Measurements from ENCODE around the gene CDH12.
"Not testable (repeated sequence)": the region's sequence is repeated elsewhere in the genome, so short reads cannot be mapped to it uniquely, and the experiment has no call there.

The CDH12 gene

GRCh38 chr5:22051881-22052280 lies 801.3 kb downstream of the CDH12 start:
- DNase-seq (ENCODE audit: low read depth in 1 of 2, low spot score in 1 of 2) = no peak

GRCh38 chr5:22050931-22051330 lies 802.2 kb downstream of the CDH12 start:
- DNase-seq (ENCODE audit: low read depth in 1 of 2, low spot score in 1 of 2) = no peak

- DNase-seq (ENCODE audit: low read depth in 1 of 2, low spot score in 1 of 2) = no peak
These were observed 808.9 kb downstream of the CDH12 start for GRCh38 chr5:22044229-22044628.

GRCh38 chr5:22036061-22036460 lies 817.1 kb downstream of the CDH12 start:
- no peak for DNase-seq (ENCODE audit: low read depth in 1 of 2, low spot score in 1 of 2)

GRCh38 chr5:22033066-22033465 lies 820.1 kb downstream of the CDH12 start:
- DNase-seq (ENCODE audit: low read depth in 1 of 2, low spot score in 1 of 2) = no peak

- no peak for DNase-seq (ENCODE audit: low read depth in 1 of 2, low spot score in 1 of 2)
These were observed 829.4 kb downstream of the CDH12 start for GRCh38 chr5:22023784-22024183.

GRCh38 chr5:22012893-22013292 lies 840.3 kb downstream of the CDH12 start:
- DNase-seq (ENCODE audit: low read depth in 1 of 2, low spot score in 1 of 2) = not testable (repeated sequence)

GRCh38 chr5:22010808-22011207 lies 842.3 kb downstream of the CDH12 start:
- not testable (repeated sequence) for DNase-seq (ENCODE audit: low read depth in 1 of 2, low spot score in 1 of 2)

GRCh38 chr5:22001097-22001496 lies 852.0 kb downstream of the CDH12 start:
- not testable (repeated sequence) for DNase-seq (ENCODE audit: low read depth in 1 of 2, low spot score in 1 of 2)

GRCh38 chr5:21985799-21986198 lies 867.3 kb downstream of the CDH12 start:
- DNase-seq (ENCODE audit: low read depth in 1 of 2, low spot score in 1 of 2) = not testable (repeated sequence)

- not testable (repeated sequence) for DNase-seq (ENCODE audit: low read depth in 1 of 2, low spot score in 1 of 2)
These were observed 901.6 kb downstream of the CDH12 start for GRCh38 chr5:21951571-21951970.

GRCh38 chr5:21931116-21931515 lies 922.0 kb downstream of the CDH12 start:
- DNase-seq (ENCODE audit: low read depth in 1 of 2, low spot score in 1 of 2) = no peak

- DNase-seq (ENCODE audit: low read depth in 1 of 2, low spot score in 1 of 2) = no peak
These were observed 933.6 kb downstream of the CDH12 start for GRCh38 chr5:21919414-21920022.

GRCh38 chr5:21918451-21918850 lies 934.7 kb downstream of the CDH12 start:
- no peak for DNase-seq (ENCODE audit: low read depth in 1 of 2, low spot score in 1 of 2)

GRCh38 chr5:21910731-21911130 lies 942.4 kb downstream of the CDH12 start:
- DNase-seq (ENCODE audit: low read depth in 1 of 2, low spot score in 1 of 2) = no peak

- DNase-seq (ENCODE audit: low read depth in 1 of 2, low spot score in 1 of 2) = no peak
These were observed 957.3 kb downstream of the CDH12 start for GRCh38 chr5:21895766-21896350.

GRCh38 chr5:21893161-21893560 lies 960.0 kb downstream of the CDH12 start:
- DNase-seq (ENCODE audit: low read depth in 1 of 2, low spot score in 1 of 2) = no peak

GRCh38 chr5:21889581-21889980 lies 963.6 kb downstream of the CDH12 start:
- no peak for DNase-seq (ENCODE audit: low read depth in 1 of 2, low spot score in 1 of 2)

GRCh38 chr5:21882074-21882745 lies 970.9 kb downstream of the CDH12 start:
- DNase-seq (ENCODE audit: low read depth in 1 of 2, low spot score in 1 of 2) = no peak

GRCh38 chr5:21880164-21880563 lies 973.0 kb downstream of the CDH12 start:
- no peak for DNase-seq (ENCODE audit: low read depth in 1 of 2, low spot score in 1 of 2)

GRCh38 chr5:21862986-21863385 lies 990.2 kb downstream of the CDH12 start:
- no peak for DNase-seq (ENCODE audit: low read depth in 1 of 2, low spot score in 1 of 2)

GRCh38 chr5:21858441-21858840 lies 994.7 kb downstream of the CDH12 start:
- DNase-seq (ENCODE audit: low read depth in 1 of 2, low spot score in 1 of 2) = no peak

GRCh38 chr5:21856987-21857386 lies 996.2 kb downstream of the CDH12 start:
- no peak for DNase-seq (ENCODE audit: low read depth in 1 of 2, low spot score in 1 of 2)
